ENCODE data around the gene FGF1.

- no peak for TF ChIP-seq POLR2AphosphoS5 (IDR thresholded peaks at IDR 0.05)
- no peak for TF ChIP-seq CTCF (IDR thresholded peaks at IDR 0.05)
These were observed 41.8 kb downstream of the FGF1 start for GRCh38 chr5:142644127-142644526.

Data from breast epithelium (tissue), 3 donors.